Smooth muscle cell (in vitro differentiated cells): Measurements from ENCODE around the gene APOF. TPM values are rescaled to one million over a fixed set of nuclear protein-coding genes. Genes with fewer than 3 reads are reported as not detected.
"Not testable (repeated sequence)": the region's sequence is repeated elsewhere in the genome, so short reads cannot be mapped to it uniquely, and the experiment has no call there.

Source experiments
- DNase-seq: peaks from one replicate; lab custom pipeline; 2025; ENCODE audit not compliant: unreplicated experiment; lab: John Stamatoyannopoulos, UW
- H2AFZ ChIP-seq: fragments of 200-600 bp; sonication (generic); 2 replicates; pipeline ENCODE4 v1.6.0; 2016; ENCODE audit warnings: antibody characterized with exemption, low read depth, mild to moderate bottlenecking
- H3F3A ChIP-seq: fragments of 200-600 bp; sonication (generic); 2 replicates; pipeline ENCODE4 v1.6.0; 2017; ENCODE audit warnings: antibody characterized with exemption, low read depth
- H3K27ac ChIP-seq: fragments of 200-600 bp; sonication (generic); 2 replicates; pipeline ENCODE4 v1.5.1; 2016; ENCODE audit warnings: low read depth, mild to moderate bottlenecking
- H3K27me3 ChIP-seq: fragments of 200-600 bp; sonication (generic); 2 replicates; pipeline ENCODE4 v1.6.1; 2016; ENCODE audit warnings: low read depth, mild to moderate bottlenecking
- H3K36me3 ChIP-seq: fragments of 200-600 bp; sonication (generic); 2 replicates; pipeline ENCODE4 v1.5.1; 2016; ENCODE audit warnings: low read depth
- H3K4me1 ChIP-seq: fragments of 200-600 bp; sonication (generic); 2 replicates; pipeline ENCODE4 v1.5.1; 2016; ENCODE audit warnings: low read depth
- H3K4me2 ChIP-seq: fragments of 200-600 bp; sonication (generic); 2 replicates; pipeline ENCODE4 v1.6.0; 2016; ENCODE audit warnings: mild to moderate bottlenecking
- H3K4me3 ChIP-seq: fragments of 200-600 bp; sonication (generic); 2 replicates; pipeline ENCODE4 v1.5.1; 2016; ENCODE audit warnings: mild to moderate bottlenecking
- H3K79me2 ChIP-seq: fragments of 200-600 bp; sonication (generic); 2 replicates; pipeline ENCODE4 v1.6.0; 2016; ENCODE audit warnings: low read depth, mild to moderate bottlenecking
- H3K9ac ChIP-seq: fragments of 200-600 bp; sonication (generic); 2 replicates; pipeline ENCODE4 v1.6.0; 2016; ENCODE audit warnings: low read depth
- H3K9me3 ChIP-seq: fragments of 200-600 bp; sonication (generic); replicated peaks from 2 replicates; pipeline ENCODE4 v1.5.1; 2016; ENCODE audit warnings: low read depth
- H4K20me1 ChIP-seq: fragments of 200-600 bp; sonication (generic); 2 replicates; pipeline ENCODE4 v1.6.0; 2016; ENCODE audit warnings: low read depth
- CTCF ChIP-seq: fragments of 200-600 bp; sonication (generic); IDR thresholded peaks from 2 replicates; pipeline ENCODE4 v1.5.1; 2017; ENCODE audit warnings: borderline replicate concordance, mild to moderate bottlenecking, antibody characterized with exemption; ENCODE audit not compliant: insufficient read depth, poor library complexity, severe bottlenecking
- WGBS: methylation state at CpG from one replicate; pipeline ENCODE4 v1.1.7; 2016; ENCODE audit warnings: low lambda C conversion rate; 5-methylcytosine and 5-hydroxymethylcytosine counted together
- polyA plus RNA-seq: library from polyadenylated mRNA; unstranded; fragments of >200 nt; fragmentation: Nextera tagmentation; extraction: Ambion mirVana; gene quantifications from 2 replicates; pipeline ENCODE4 v1.2.1, GENCODE V29; 2016
- total RNA-seq: library from RNA; depleted of rRNA; stranded (reverse); fragments of >200 nt; gene quantifications from 2 replicates; pipeline ENCODE4 v1.2.3, GENCODE V29; 2014

APOF gene
- total and polyA plus RNA-seq, 2 experiments from 2014 or later = not detected

GRCh38 chr12:56336361-56337167, 26.1 kb downstream of the APOF start:
- Histone ChIP-seq H3K4me1 (peaks cover 7% of the 10 kb centered on the region), H3K9me3 (no peaks in the 10 kb centered on the region), H3K9ac (no peak overlapping the region), H3K4me3 (no peak overlapping the region), H2AFZ (no peak overlapping the region), H3K36me3 (no peaks in the 10 kb centered on the region), H4K20me1 (no peaks in the 10 kb centered on the region), H3K4me2 (no peak overlapping the region), H3F3A (no peaks in the 10 kb centered on the region), H3K27me3 (no peaks in the 10 kb centered on the region), H3K27ac (no peak overlapping the region), H3K79me2 (no peaks in the 10 kb centered on the region)
- WGBS = 83% methylated on average over 9 of the region's 9 CpGs
- DNase-seq = no peak
- no peak for TF ChIP-seq CTCF

GRCh38 chr12:56335527-56335926, 27.1 kb downstream of the APOF start:
- H4K20me1 ChIP-seq, H3K4me2 ChIP-seq, H3K4me1 ChIP-seq, H3F3A ChIP-seq, H3K36me3 ChIP-seq, H3K9me3 ChIP-seq, DNase-seq, H3K79me2 ChIP-seq, H3K4me3 ChIP-seq, H3K27ac ChIP-seq, H3K9ac ChIP-seq, H3K27me3 ChIP-seq, H2AFZ ChIP-seq: not testable (repeated sequence)
- 97% methylated on average over 8 of the region's 8 CpGs for whole genome bisulfite sequencing

- no peak for TF ChIP-seq CTCF
Observed at GRCh38 chr12:56334490-56334793, 28.2 kb downstream of the APOF start.

GRCh38 chr12:56333679-56334489, 28.8 kb downstream of the APOF start, which contains the start of gene PAN2:
TSS of gene PAN2 (minus strand) at chr12:56334000. CDS start at chr12:56333094, 906 bp downstream.
- Histone ChIP-seq H3K27me3 (no peaks in the 10 kb centered on the region), H3K79me2 (no peaks in the 10 kb centered on the region), H3K9ac (peak within 1 kb of the TSS; percentile 81), H3K4me1 (peaks cover 2% of the 10 kb centered on the region), H2AFZ (peak within 1 kb of the TSS; percentile 64), H3K4me3 (peak within 1 kb of the TSS; percentile 62), H3K9me3 (no peaks in the 10 kb centered on the region), H3K4me2 (peak within 1 kb of the TSS; percentile 88), H4K20me1 (no peaks in the 10 kb centered on the region), H3K36me3 (no peaks in the 10 kb centered on the region), H3K27ac (peak within 1 kb of the TSS; percentile 89), H3F3A (no peaks in the 10 kb centered on the region)
- peak; percentile 73 for TF ChIP-seq CTCF
- peak; percentile 52 for DNase-seq
- 2% methylated on average over 45 of the region's 45 CpGs for WGBS

More at GRCh38 chr12:56334490-56334793, 28.2 kb downstream of the APOF start:
- Histone ChIP-seq H3K27me3 (no peaks in the 10 kb centered on the region), H3K9ac (peak overlapping the region; percentile 81), H3K36me3 (no peaks in the 10 kb centered on the region), H3K27ac (peak overlapping the region; percentile 89), H3K4me3 (peak overlapping the region; percentile 62), H3K4me1 (peaks cover 7% of the 10 kb centered on the region), H3K4me2 (peak overlapping the region; percentile 88), H3F3A (no peaks in the 10 kb centered on the region), H2AFZ (peak overlapping the region; percentile 64), H3K9me3 (no peaks in the 10 kb centered on the region), H4K20me1 (no peaks in the 10 kb centered on the region), H3K79me2 (no peaks in the 10 kb centered on the region)
- WGBS = 21% methylated on average over 6 of the region's 6 CpGs
- no peak for DNase-seq
